ENCODE measurements around the gene CAPN8.

Gene CAPN8

GRCh38 chr1:223665592-223666312 is at the start of gene CAPN8:
TSS of gene CAPN8 (minus strand) at chr1:223665701. CDS start at chr1:223665646, 55 bp downstream.
- no peak for DNase-seq (ENCODE audit: low read depth)

- no peak for DNase-seq (ENCODE audit: low read depth)
Measured at GRCh38 chr1:223714849-223715603, 49.5 kb upstream of the CAPN8 start.

GRCh38 chr1:223714421-223714724 is 48.9 kb upstream of the CAPN8 start:
- DNase-seq (ENCODE audit: low read depth), result no peak

- DNase-seq (ENCODE audit: low read depth), result no peak
Measured at GRCh38 chr1:223713546-223714420, 48.3 kb upstream of the CAPN8 start.

GRCh38 chr1:223712850-223713474 is 47.5 kb upstream of the CAPN8 start:
- DNase-seq (ENCODE audit: low read depth), result peak; percentile 33

- DNase-seq (ENCODE audit: low read depth), result peak; percentile 36
Measured at GRCh38 chr1:223712194-223712849, 46.8 kb upstream of the CAPN8 start, which contains the start of gene CAPN2. TSS of gene CAPN2 (plus strand) at chr1:223712539. CDS start at chr1:223712641, 102 bp downstream.

- no peak for DNase-seq (ENCODE audit: low read depth)
Measured at GRCh38 chr1:223711747-223712193, 46.3 kb upstream of the CAPN8 start.

GRCh38 chr1:223711173-223711572 is 45.7 kb upstream of the CAPN8 start:
- no peak for DNase-seq (ENCODE audit: low read depth)

GRCh38 chr1:223710179-223711133 is 45.0 kb upstream of the CAPN8 start:
- DNase-seq (ENCODE audit: low read depth), result no peak

- no peak for DNase-seq (ENCODE audit: low read depth)
Measured at GRCh38 chr1:223709598-223709997, 44.1 kb upstream of the CAPN8 start.

GRCh38 chr1:223708651-223709268 is 43.3 kb upstream of the CAPN8 start:
- no peak for DNase-seq (ENCODE audit: low read depth)

GRCh38 chr1:223708001-223708359 is 42.5 kb upstream of the CAPN8 start:
- no peak for DNase-seq (ENCODE audit: low read depth)

- no peak for DNase-seq (ENCODE audit: low read depth)
Measured at GRCh38 chr1:223707256-223708000, 41.9 kb upstream of the CAPN8 start.

GRCh38 chr1:223706077-223706973 is 40.8 kb upstream of the CAPN8 start:
- no peak for DNase-seq (ENCODE audit: low read depth)

- no peak for DNase-seq (ENCODE audit: low read depth)
Measured at GRCh38 chr1:223704921-223705878, 39.7 kb upstream of the CAPN8 start.

GRCh38 chr1:223703668-223704013 is 38.1 kb upstream of the CAPN8 start:
- DNase-seq (ENCODE audit: low read depth), result no peak
